HG03442 (cell line): Measurements from ENCODE around the gene NKX1-2.

Source experiments
- ATAC-seq: cut with Tn5 transposase; IDR thresholded peaks from one replicate; pipeline ENCODE4 v1.9.1; 2021; ENCODE audit warnings: mild to moderate bottlenecking, moderate library complexity; ENCODE audit not compliant: unreplicated experiment

NKX1-2 gene

DNA sequence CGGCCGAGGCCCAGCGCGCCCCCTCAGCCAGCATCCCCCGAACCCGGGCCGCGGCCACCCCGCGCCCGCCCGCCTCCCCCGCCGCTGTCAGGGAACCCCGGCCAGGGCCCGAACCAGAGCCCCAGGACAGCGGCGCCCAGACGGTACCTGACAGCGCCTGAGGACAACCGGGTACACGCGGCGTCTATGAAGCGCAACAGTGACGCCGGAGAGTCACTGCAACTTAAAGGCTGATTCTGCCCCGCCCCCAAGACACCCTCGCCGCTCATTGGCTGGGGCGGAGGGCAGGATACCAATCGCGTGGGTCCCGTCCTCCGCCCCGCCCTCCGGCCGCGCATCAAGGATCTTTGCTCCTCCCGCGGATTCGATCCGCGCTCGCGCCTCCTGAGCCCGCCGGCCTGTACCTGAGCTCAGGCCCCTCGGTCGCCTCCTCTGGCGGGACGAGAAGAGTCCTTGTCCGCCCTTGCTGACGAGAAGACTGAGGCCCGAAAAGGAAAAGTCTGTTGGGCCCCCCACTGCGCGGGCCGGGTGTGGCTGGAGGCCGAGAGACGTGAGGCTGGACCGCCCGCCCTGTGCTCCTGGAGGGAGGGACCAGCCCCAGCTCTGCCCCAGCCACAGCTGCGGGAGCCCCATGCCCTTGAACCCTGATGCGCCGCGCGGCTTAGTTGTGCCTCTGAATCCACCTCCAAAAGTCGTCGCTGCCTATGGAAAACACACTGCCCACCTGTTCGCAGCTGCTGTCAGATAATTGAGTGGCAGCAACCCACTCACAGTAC lies 30.9 kb downstream of the NKX1-2 start, which contains the start of gene OAT:
Gene OAT, minus strand, starts transcription at position 198 of the 776 bp plus-strand sequence. CDS start 6,752 bp downstream, outside the sequence.
- ATAC-seq = peak; percentile 96

DNA sequence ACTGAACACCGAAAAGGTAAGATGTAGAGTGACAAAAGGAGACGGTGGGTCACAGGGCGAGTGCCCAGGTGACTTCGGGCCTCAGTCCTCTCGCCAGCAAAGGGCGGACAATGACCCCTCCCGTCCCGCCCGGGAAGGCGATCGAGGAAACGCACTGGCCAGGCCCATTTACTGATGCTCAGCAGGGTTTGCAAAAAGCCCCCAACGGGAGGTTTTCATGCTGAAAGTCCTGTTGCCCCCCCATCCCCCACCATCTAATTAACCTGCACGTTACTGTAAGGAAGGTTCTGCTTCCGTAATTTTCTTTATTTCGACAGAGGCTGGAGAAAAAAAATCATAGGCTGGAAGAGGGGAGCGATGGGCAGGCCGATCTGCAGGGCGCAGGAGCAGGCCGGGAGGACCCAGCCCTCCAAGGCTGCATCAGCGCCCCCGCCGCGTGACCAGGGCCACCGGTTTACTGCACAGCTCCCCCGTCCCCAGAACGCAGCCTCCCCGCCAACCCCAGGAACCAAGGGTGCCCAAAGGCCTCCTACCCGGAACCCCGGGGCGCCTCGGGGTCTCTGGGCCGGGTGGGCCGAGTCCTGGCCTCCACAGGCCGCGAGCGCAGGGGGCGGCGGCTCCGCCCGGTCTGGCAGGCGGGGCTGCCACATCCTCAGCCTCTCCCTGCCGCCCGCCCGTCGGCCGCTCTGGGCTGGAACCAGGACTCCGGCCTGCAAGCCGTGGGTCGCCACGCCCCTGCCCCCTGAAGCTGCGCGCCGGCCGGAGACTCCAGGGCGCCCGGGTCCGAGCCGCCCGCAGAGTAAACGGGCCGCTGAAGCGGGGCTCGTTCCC lies 31.7 kb downstream of the NKX1-2 start:
- ATAC-seq = peak; percentile 23

DNA sequence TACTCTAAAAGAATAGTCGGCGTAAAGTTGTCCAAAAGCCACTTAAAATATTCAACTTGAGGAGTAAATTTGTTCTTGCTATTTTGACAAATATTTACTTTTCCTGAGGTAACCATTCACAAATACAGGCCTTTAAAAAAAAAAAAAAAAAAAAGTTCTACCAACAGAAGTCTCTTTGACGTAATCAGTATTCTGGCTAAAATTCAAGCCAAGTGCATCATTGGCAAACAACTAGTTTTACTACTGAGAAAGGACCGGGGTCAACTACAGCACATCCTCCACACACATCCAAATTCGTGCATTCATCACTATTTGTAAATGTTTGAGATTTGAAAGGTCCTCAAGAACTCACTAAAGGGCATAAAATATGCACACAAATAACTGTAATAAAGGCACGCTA lies 33.1 kb downstream of the NKX1-2 start:
- no peak for ATAC-seq

DNA sequence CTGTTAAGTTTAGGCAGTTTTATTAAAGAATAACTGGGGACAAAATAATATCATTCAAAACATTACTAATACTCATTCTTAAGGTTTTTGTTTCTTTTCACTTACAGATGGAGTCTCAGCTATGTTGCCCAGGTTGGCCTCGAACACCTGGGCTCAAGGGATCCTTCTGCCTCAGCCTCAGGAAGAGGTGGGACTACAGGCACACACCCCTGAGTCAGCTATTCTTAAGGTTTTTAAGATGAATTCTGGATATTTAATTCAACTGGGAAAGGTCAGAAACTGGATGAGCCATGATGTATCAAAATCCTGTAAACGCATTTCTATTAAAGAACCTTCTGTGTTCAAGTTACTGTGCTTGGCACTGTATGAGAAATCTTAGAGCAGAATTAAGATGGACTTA lies 34.6 kb downstream of the NKX1-2 start:
- no peak for ATAC-seq

DNA sequence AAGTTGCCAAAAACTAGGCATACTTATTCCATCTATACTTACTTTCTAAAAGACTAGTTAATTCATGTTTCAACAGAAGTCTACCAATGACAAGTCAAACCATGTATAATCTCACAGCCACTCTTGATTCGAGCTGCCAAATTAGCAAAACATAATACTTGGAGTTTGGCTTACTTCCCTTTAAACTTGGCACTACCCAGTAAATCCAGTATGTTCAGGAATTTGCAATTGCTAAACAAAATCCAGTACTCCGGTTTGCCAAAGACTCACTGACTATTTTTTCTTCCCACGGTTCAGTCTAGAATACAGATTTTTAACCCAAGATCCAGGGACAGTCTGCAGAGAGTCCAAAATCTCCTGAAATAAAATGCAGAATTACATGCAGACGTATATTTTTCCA lies 35.8 kb downstream of the NKX1-2 start:
- ATAC-seq = no peak

DNA sequence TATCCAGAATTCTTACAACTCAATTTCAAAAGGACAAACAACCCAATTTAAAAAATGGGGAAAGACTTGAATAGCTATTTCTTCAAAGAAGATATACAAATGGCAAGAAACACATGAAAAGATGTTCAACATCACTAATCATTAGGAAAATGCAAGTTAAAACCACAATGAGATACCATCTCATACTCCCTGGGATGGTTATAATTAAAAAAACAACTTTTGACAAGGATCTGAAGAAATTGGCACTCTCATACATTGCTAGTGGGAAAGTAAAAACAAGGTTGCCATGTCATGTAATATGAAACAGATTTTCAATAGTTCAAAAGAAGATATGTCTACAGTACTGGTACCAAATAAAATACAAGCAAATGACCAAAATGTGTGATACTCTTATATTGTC lies 40.1 kb downstream of the NKX1-2 start:
- ATAC-seq = no peak

DNA sequence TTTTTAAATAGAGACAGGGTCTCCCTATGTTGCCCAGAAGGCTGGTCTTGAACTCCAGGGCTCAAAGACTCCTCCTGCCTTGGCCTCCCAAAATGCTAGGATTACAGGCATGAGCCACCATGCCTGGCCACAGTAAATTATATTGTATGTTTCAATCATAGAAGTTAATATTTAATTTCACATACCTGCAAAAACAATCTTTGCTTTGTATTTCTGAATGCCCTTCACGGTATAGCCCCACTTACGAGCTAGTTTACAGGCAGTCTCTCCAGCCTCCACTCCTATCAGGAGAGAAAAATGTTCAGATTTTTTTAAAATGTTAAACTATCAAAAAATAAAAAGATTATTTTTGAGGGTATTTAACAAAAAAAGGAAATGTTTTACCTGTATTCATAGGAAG lies 41.5 kb downstream of the NKX1-2 start:
- ATAC-seq = no peak

DNA sequence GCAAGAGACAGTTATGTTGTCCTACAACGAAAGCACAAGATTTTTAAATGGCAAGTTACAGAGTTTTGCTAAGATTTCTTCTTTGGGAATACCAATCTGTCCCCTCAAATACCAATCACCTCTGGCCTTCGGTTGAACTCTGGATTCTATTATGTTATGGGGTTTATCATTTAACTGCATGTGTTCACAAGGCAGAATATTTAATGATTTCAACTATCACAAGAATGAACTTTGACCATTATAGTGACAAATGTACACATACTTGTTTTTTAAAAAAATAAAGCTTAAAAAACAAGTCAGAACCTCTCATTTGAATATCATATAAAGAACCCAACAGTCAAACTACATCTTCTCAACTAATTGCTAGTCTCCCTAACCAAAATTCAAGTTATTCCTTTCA lies 42.4 kb downstream of the NKX1-2 start:
- no peak for ATAC-seq

DNA sequence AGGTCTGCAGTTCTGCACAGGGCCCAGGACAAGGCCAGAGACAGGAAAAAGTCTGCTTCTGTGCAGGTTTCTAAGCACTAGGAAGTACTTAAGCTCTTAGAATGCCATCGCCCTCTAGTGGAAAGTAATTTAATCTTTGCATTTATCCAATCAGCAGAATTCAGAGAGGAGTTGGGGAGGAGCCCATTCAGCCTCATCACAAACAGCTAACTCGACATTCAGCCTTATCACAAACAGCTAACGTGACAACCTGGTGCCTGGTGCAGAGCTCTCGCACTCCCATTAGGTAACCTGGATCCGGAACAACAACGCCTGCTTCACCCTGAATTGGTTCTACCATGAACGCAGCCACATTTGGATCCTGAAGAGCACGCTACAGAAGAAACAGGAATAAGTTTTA lies 46.3 kb downstream of the NKX1-2 start:
- peak; percentile 55 for ATAC-seq

DNA sequence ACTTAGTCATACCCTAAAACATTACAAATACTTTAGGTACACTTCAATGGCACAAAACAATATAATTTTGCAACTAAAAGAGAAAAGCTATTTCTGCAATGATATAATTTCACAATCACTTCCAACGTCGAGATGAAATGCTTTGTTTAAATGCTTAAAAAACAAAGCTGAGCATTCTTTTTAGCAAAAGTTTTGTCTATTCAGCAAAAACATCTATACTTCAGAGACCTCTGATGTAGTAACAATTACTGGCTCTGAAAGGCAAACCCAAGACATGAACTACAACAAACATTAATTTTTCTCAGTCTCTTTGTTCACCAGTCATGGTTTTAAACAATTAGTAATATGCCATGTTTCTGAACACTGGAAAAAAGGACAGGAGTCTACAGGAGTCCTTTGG lies 47.6 kb downstream of the NKX1-2 start:
- ATAC-seq = no peak

DNA sequence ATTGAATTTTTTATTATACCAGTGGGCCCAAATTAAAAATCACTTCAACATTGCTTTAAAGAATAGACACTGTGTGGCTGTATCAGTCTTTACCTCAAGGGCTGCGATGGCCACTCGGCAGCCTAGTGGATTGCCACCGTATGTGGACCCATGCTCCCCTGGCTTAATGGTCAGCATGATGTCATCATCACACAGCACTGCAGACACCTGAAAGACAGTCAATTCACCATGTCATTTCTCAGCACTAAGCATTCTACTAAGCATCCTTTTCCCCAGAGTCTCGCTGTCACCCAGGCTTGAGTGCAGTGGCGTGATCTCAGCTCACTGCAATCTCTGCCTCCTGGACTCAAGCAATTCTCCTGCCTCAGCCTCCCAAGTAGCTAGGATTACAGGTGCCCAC lies 48.2 kb downstream of the NKX1-2 start:
- no peak for ATAC-seq
